NCI-H510A treated with DMSO at 0.1 percent for 48 hours (cell line): ENCODE data around the gene IFNAR2.

Experiments
- DNase-seq: peaks from one replicate; lab custom pipeline; 2025; lab: John Stamatoyannopoulos, UW

The IFNAR2 gene

DNA sequence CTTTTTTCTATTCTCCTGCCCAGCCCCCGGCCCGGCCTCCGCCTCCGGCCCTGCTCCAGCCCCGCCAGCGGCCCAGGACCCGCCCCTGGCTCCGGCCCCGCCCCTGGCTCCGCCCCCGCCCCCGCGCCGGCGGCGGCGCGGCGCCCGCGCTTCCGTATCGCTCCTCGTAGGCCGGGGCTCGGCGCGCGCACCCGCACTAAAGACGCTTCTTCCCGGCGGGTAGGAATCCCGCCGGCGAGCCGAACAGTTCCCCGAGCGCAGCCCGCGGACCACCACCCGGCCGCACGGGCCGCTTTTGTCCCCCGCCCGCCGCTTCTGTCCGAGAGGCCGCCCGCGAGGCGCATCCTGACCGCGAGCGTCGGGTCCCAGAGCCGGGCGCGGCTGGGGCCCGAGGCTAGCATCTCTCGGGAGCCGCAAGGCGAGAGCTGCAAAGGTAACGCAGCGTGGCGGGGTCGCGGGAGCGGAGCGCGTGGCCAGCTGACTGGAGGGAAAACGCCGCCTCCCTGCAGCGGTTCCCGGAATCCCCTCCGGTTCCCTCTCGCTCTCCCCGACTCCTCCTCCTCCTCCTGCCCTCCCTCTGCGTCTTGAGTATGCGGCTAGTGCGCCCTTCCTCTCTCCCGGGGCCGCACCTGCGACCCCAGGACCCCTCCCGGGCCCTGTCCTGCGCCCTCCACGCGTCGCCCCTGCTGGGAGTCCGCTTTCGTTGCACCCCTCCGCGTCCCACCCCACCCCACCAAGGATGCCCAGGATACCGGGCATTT is at the start of gene IFNAR2:
Gene IFNAR2, plus strand, starts transcription at position 155 of the 761 bp plus-strand sequence. CDS start 11,985 bp downstream, outside the sequence.
- DNase-seq, result peak; percentile 48

DNA sequence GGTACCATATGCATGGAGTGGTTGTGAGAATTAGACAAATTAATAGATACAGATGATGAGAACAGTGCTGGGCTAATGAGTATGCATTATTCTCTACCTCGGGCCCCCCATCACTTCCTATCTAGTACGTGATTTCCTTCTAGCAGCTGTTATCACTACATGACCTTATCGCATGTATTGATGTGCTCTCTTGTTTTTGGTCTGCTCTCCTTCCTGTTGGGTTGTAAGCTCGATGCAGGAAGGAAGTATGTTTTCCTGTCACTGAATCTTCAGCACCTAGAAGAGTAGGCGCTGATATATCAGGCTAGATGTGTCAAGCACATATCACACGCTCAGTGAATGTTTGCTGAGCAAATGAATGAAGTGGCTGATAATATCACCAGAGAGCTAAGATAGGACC is 43.9 kb upstream of the IFNAR2 start:
- no peak for DNase-seq

DNA sequence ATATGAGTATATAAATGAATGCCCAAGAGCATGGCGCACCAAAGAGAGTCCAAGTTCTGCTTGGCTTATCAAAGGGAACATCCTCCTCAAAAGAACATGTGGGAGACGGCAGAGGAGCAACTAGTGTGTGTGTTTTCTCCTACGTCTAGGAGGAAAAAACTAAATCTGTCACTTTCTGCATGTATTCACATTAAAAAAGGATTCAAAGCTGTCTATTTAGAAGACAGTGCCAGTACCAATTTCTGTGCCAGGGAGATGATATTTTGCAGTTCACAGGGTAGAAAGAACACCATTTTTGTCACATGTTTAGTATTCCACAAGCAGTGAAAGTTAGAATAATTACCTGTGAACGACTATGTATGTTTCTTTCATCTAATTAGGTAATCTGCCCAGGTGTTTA is 42.5 kb upstream of the IFNAR2 start:
- no peak for DNase-seq

DNA sequence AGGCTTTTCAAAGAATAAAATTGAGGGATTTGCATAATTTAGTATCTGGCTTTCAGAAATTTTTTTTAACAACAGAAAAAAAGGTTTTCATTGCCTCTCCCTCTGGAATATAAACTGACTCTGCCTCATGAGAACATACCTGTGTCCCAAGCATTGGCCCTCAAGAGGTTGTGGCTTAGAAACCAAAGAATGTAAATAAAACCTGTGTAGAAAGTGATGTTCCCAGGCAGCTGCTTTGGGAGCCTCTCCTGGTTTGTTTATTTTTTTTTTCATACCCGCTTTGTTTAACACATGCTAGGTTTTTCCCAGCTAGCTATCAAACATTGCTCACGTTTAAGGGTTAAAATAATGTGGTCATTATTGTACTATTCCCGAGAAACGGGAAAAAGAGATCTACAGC is 40.5 kb upstream of the IFNAR2 start:
- DNase-seq, result peak; percentile 63

DNA sequence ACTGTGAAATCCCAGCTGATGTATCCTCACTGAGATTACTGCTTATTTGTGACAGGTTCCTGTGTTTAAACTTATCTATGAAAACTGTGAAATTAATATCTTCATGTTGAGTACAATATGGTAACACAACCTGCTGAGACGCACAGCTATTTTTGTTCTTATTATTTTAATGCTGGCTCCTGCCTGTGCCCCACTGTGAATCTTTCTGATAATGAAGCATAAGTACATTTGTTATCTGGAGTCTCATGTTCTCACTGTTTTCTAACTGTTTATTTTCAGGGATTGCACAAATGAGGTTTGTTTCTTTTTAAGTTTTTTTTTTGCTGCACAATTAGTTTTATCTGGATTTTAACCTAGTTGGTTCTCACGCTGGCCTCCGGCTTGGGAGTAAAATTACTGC is 39.9 kb upstream of the IFNAR2 start:
- peak; percentile 32 for DNase-seq

DNA sequence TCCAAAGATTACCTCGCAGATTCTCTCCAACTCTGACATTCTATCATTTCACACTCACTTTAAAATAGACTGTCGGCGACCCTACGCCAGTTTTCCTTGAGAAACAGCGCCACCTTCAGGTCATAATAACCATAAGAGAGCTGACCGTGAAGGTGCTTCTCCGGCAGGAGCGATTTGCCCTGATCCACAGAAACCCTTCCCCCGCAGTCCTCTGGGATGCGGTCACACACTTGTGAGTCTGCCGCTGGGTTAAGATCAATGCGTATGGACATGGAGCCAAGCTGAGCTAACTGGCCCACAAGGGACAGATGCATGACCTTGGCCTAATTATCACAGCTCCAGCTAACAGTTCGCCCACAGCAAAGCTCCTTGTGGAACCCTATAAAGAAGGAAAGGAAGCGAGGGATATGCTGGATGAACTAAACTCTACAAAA is 32.8 kb upstream of the IFNAR2 start:
- peak; percentile 81 for DNase-seq

DNA sequence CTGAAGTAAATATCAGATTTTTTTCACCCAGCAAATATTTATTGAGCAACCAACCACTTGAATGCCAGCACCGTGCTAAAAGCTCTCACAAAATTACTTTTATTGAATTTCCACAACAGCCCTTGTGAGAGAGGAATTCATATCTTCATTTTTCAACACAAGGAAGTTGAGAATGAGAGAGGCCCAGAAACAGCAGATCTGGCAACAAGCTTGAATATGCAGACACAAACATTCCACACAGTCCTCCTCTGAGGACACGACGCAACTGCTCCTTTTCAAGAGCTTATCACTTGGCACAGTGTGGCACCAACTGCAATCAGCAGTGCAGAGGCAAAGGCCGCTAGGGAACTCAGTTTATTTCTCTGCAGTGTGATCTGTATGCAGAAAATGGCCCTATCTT is 32.2 kb upstream of the IFNAR2 start:
- DNase-seq, result no peak

DNA sequence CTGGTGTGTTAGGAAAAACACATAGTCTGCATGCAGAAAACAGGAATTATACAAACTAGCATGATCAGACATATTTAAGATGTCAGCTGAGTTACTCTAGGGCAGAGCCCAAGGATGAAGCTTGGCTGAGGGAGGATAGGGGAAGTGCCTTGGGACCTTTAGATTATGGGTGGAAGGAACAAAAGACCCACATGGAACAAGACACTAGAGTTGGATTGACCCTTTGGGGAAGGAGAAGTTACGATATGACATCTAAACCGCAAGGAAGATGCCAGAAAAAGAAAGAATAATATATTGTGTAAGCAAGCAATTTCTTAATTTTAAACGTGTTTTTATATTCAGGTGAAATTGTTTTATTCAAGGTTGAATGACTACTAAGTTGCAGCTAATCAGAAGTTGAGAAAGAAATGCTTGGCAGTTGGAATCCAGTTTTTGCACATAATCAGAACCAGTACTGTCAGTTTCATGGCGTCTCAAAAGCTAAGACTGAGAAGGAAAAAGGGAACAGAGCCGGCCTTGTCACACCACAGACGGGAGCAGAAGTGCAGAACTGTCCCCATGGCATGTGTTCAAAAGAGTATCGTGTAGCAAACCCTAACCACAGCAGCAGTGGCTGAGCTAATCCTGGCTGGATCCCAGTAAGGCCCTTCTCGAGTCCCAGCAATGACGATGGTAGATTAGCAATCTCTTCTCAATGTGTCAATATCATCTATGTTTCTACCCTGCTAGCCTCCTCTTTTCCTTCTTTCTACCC is 31.2 kb upstream of the IFNAR2 start:
- no peak for DNase-seq

DNA sequence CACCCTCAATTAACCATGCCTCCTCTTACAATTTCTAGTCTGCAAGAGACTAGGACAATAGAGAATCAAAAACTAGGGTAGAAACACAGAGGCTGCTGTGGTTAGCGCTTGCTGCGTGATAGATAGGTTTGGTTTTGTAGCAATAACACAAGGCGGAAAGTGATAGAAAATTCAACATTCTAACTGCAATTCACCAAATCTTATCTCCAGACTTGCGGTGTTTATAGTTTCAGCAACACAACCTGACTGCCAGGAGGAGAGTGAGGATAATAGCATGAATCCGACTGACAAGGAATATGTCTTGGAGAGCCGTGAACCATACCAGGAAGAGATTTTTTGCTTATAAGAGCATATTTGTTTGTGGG is 30.7 kb upstream of the IFNAR2 start:
- DNase-seq, result no peak

DNA sequence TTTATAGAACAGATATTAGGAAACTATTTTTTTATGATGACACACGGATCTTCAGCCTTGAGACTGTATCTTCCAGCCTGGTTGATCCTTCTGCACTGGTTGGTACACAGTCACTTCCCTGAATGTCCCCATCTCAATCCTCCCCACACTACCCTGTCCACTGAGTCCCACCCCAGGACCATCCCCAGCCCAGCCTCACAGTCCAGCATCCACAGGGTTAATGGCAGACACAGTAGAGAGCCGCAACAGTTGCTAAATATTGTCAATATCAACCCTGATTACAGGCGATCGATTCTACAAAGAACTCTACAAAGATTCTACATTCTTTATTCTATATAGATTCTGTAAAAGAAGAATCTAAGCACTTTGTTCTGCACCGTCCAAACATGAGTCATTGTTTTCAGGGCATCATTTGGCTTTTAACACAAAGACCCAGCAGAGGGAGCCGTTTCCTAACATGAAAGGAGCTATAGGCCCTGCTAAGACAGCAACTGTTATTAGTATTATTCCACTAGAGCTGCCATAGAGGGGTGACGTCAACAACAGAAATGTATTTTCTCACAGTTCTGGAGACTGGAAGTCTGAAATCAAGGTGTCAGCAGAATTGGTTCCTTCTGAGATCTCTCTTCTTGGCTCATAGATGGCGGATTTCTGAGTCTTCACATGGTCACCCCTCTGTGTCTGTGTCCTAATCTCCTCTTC is 30.1 kb upstream of the IFNAR2 start:
- peak; percentile 91 for DNase-seq

DNA sequence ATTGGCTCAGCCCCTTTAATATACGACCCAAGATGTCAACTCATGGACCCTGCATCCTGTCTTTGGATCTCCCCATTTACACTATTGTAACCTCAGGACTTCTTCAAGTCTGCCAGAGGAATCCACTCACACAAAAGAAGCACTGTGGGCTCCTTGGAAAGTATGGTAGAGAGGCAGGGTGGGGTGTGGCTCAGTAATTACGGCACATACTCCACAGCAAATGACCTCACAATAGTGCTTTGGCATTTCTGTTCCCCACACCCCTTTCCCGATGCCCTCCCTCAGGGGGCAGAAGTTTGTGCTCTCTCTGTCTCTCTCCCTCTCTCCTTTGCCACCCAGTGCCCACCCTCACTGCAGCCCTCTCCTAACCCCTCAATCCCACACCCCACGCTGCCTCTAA is 27.8 kb upstream of the IFNAR2 start:
- no peak for DNase-seq

DNA sequence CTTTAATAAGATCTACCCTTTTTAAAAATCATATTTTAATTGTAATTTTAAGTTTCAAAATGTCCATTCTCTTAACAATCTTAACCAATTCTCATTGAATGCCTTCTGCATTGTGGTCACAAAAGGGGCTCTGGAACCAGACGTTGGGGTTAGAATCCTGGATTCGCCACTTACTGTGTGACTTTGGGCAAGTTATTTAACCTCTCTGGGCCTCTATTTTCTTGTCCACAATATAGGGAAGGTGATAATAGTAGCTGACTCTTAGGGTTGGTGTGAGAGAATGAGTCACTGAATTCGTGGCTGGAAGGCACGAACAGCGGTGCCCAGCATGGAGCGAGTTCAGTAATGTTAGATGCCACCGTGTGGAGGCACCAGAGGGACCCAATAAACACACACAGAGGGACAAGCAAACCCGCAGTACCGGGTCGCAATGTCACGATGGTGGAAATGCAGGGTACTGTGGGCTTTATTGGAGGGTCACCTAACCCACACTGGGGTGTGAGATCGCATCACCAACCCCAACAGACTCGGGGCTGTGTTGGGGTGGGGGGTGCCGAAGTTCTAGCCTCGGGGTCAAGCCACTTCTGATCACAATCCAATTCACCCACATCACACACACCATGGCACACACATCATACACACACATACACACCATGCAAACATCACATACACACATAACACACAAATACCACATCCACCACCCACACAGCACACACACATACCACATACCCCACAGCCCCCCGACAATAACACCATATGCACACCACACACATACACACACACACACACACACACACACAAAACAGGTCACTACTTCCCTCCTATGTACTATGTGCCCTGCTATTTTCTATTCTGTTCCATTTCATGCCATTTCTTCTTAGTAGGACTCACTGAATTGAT is 27.0 kb upstream of the IFNAR2 start:
- DNase-seq, result no peak

DNA sequence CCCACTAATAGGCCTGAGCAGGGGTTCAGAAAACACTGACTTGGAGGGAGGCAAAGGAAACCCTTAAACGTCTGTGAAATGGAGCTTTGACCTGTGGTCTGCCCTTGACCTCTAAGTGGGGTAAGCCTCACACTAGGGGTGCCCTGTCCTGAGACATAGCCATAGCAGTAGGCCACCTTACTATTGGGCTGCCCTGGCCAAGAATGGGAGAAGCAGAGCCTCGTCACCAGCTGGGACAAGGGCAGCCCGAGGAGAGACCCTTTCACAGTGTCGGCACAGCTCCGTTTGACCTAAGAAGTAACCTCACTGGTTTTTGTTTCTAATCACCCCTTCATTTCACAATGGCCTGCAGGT is 26.4 kb upstream of the IFNAR2 start:
- DNase-seq, result no peak

DNA sequence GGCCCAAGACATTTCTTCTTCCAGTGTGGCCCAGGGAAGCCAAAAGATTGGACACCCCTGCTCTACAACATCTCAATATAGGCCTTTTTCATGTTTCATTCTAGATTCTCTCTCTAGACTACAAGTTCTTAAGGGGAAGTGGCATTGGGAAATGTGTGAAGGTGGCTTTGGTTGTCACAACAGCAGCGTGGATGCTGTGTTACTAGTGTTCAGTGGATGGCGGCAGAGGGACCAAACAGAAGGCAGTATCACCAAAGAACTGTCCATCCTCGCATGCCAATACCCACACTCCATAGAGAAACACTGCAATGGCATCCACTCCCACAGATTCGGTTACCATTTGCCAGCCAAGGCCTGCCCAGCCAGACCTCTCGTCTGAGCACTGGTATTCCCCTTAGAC is 24.3 kb upstream of the IFNAR2 start:
- DNase-seq, result no peak

DNA sequence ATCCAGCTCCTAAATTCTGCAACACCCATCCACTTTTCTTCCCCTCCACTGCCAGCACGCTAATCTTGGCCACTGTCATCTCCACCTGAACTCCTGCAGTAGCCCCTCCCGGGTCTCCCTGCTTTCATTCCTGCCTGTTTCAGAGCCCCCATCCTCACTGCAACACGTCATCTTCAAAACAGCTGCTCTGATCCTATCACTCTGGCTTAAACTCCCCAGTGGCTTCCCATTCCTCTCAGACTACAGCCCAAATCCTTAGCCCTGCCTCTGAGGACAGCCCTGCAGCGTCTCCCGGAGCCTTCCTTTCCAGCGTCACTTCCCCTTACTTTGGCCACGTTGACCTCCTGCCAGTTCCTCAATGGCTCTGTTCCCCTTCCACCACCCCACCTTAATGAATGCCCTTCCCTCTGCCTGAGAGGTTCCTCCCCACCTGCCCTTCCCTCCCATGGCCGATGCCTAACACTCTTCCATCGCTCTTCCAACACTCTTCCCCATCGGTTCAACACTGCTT is 22.9 kb upstream of the IFNAR2 start:
- no peak for DNase-seq

DNA sequence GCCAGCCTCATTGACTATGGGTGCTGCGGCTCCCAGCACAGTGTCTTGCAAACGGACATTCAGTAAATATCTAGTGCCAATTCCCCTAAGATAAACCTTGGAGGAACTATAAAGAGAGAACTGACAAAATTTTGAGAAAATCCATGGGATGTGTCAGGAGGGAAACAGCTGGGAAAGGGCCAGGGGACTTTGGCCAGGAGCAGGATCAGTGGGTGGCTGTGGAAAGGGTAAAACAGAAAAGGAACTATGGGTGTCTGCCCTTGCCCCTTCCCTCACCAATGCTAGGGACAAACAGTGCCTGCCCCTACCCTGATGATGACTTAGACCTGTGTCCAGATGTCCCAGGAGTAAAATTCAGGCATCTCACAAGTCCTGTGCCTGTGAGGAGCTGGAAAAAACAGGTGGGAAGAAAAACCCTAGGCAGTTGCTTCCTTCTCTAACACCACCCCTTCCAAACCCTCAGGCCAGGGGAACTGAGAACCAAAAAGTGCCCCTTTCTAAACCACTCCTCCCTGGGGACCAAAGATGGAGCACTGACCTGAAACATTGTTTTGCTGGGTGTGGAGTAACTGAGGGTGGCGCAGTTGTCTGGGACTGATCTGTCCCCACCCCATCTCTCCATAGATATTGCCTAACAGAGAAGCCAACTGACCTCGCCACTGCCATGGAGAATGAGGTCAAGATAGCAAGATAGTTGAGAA is 22.1 kb upstream of the IFNAR2 start:
- no peak for DNase-seq

DNA sequence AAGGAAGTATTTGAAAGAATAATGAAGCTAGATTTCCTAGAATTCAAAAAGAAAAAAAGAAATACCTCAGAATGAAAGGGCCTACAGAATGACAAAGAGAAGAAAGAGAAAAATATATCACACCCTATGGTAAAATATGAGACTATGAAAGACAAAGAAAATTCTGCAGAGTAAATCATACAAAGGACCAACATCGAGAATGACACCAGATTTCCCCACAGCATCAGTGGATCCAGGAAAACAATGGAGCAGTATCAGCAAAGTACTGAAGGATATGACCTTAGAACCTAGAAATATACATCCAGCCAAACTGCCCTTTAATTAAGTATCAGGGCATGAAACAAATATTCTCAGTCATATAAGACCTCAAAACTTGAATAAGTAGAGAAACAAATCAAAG is 21.2 kb upstream of the IFNAR2 start:
- DNase-seq, result no peak

DNA sequence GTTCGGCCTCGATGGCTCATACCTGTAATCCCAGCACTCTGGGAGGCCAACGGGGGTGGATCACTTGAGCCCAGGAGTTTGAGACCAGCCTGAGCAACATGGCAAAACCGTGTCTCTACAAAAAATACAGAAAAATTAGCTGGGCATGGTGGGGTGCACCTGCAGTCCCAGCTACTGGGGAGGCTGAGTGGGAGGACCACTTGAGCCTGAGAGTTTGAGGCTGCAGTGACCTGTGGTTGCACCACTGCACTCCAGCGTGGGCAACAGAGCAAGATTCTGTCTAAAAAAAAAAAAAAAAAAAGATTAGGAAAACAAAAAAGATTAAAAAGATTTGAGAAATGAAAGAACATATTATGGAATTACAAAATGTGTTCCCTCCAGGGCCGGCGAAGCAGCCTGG is 18.4 kb upstream of the IFNAR2 start:
- DNase-seq, result no peak

DNA sequence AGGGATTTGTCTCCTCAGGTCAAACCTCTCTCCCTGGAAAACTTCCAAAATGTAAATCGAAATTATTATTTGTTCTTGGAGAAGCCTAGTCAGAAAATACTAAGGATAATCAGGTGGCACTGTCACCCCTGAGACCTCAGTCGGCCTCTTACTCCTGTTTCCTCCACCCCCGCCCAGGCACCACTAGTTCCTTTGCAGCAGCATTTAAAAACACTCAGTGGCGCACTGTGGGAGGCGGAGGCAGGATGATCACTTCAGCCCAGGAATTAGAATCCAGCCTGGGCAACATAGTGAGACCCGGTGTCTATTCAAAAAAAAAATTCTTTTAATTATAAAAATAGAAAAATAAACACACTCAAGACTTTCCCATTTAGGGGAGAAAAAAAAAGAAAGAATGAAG is 18.0 kb upstream of the IFNAR2 start:
- DNase-seq, result no peak

DNA sequence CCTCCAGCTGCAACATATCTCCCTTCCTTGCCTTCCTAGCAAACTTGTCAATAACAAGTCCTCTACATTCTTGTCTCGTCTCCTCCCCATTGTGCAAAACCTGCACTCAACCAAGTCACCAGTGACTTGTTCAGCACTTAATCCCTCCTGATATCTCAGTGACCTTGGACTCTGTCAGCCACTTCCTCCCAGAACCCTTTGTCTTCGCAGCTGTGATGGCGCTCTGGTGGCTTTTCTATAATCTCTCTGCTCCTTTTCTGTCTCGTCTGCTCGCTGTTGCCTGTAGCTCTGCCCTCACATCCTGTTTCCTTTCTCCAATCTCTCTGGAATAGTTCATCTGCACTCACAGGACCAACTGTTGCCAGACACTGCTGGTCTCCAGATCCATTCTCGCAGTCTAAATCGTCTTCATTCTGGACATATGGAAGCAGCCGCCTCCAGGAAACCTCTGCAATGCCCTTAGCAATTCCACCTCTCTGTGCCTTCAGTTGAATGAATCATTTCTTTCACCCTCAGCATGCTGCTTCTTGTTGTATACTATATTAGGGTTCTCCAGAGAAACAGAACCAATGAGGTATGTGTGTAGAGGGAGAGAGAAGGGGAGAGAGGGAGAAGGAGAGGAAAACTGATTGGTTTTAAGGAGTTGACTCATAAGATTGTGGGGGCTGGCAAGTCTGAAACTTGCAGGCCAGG is 17.4 kb upstream of the IFNAR2 start:
- peak; percentile 1 for DNase-seq

DNA sequence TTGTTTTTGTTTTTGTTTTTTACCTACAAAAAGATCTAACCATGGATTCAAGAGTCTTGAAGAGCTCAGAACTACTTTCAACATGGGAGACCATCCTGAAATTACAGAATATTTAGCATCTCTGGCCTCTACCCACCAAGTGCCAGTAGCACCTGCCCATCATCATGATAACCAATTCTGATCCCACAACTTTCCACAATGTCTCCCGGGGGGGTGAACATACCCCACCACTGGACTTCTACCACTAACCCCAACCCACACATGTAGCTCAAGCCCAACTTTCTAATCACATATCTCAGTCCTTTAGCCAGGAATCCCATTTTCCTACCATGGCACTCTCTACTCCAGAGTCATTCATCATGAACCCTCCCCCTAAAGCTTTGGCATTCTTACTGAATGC is 15.7 kb upstream of the IFNAR2 start:
- DNase-seq, result no peak
